ENCODE measurements around the gene CTU1.

GRCh38 chr19:51124729-51125128, 16.5 kb upstream of the CTU1 start, which contains the start of gene SIGLEC9:
- TF ChIP-seq CTCF (IDR thresholded peaks at IDR 0.05), result no peak
- no peak for TF ChIP-seq POLR2AphosphoS5 (IDR thresholded peaks at IDR 0.05)
- TF ChIP-seq POLR2A (IDR thresholded peaks at IDR 0.05), result no peak

All from prostate gland (tissue), 2 donors.